ENCODE results near the gene TAF9B. TPM values are rescaled to one million over a fixed set of nuclear protein-coding genes. Genes with fewer than 3 reads are reported as not detected.
A peak's percentile ranks its signal among the peaks of the same experiment; 100 is the strongest.
"Not testable (repeated sequence)": the region's sequence is repeated elsewhere in the genome, so short reads cannot be mapped to it uniquely, and the experiment has no call there.

Gene TAF9B
- total and polyA plus RNA-seq, 4 donors = 11.4 to 19.0 (median 14.9) TPM

DNA sequence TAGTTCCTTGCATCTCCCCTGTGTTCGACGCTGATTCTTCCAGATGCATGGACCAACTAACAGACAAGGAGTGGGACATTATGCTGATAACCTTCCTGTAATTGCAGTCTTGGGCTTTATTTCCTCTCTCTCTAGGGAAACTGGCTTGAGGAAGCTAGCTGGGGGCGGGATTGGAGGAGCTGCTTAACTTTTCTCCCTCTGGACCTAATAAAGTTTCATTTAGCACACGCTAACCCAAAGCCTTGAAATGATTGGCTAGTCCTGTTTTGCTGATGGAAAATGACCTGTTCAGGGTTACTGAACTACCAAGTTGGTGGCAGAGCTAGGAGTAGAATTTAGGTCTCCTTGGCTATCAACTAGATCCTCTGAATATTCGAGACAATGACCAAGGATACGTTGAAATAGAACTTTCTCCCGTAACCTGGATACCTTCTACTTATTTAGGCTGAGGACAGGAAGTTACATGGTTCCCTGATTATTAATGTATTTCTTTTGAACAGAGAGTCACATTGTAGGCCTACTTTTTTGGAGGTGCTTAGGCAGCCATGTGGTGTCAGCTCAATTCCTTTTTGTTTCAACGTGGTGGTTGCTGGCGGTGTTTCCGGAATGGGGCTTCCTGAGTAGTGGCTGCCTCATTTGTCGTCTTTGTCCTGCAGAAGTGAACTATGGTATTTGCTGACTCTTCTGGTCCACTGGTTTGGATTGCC is 33.4 kb downstream of the TAF9B start:
- peaks cover 0 to 1% of the 10 kb centered on the region in 2 donors for H3K4me1 ChIP-seq (ENCODE audit: control insufficient read depth in 1 of 2, insufficient read depth in 2 of 2, low read length in 2 of 2)
- H3K9me3 ChIP-seq (ENCODE audit: control insufficient read depth, low read length) = no peaks in the 10 kb centered on the region
- H3K36me3 ChIP-seq (ENCODE audit: control insufficient read depth in 1 of 2, insufficient read depth in 2 of 2, low read length in 1 of 2) = no peaks in the 10 kb centered on the region
- H3K27ac ChIP-seq (ENCODE audit: low read depth in 1 of 2, low read length in 2 of 2) = no peak overlapping the region
- no peaks in the 10 kb centered on the region for H3K27me3 ChIP-seq (ENCODE audit: control insufficient read depth in 1 of 2, insufficient read depth in 2 of 2, low read length in 1 of 2)
- 64 to 66% methylated on average over 11 of the region's 11 CpGs for WGBS, 2 donors
- intact Hi-C loops (cut with DNase I) = loop anchor here in 1 of 2 donors (10.0 kb wide), 1 partner anchor 191 kb away; the partner anchor contains the start of gene ATP7A
- ATAC-seq (ENCODE audit: low FRiP score) = no peak
- no peak for DNase-seq
- no peak overlapping the region for H3K4me3 ChIP-seq (ENCODE audit: low read length in 2 of 2)

DNA sequence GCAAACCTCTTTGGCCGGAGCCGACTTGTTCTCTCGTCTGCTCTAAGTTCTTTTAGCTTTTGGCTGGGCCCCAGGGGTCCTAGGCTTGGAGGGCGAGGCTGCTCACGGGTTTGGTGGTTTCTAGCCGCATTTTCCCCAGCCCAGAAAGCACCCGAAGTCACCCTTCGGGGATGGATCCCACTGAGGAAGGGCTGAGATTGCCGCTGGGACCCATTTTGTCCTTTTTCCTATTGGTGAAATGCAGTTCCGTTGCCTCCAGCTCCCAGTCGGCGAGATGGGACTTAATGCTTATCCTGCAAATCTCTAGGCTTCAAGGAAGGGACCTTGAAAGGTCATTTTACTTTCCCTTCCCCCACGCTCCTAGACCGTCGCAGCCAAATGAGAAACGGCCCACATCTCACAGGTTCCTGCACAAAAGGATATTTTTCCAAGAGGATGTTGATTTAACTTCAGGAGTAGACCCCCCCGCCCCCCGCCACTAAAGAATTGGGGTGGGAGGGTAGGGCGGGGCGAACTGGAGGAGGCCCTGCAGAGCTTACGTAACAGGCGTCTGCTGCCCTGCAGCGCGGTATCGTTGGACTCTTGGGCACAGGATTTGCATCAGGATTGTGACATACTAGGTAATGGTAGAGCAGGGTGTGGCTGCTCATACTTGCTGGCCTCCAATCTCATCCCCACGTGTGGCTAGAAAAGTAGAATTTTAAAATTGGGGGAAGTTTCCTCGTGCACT is 34.8 kb downstream of the TAF9B start:
- Histone ChIP-seq H3K4me3 (ENCODE audit: low read length in 2 of 2) (peak overlapping the region; percentile 48 to 93), H3K36me3 (ENCODE audit: control insufficient read depth in 1 of 2, insufficient read depth in 2 of 2, low read length in 1 of 2) (no peaks in the 10 kb centered on the region), H3K27me3 (ENCODE audit: control insufficient read depth in 1 of 2, insufficient read depth in 2 of 2, low read length in 1 of 2) (no peaks in the 10 kb centered on the region), H3K27ac (ENCODE audit: low read depth in 1 of 2, low read length in 2 of 2) (peak overlapping the region; percentile 77 to 98), H3K4me1 (ENCODE audit: control insufficient read depth in 1 of 2, insufficient read depth in 2 of 2, low read length in 2 of 2) (peaks cover 0 to 1% of the 10 kb centered on the region in 2 donors), H3K9me3 (ENCODE audit: control insufficient read depth, low read length) (no peaks in the 10 kb centered on the region)
- intact Hi-C loops (cut with DNase I) = loop anchor here in 1 of 2 donors (10.0 kb wide), 1 partner anchor 190 kb away; the partner anchor contains the start of gene ATP7A
- peak; percentile 76 for ATAC-seq (ENCODE audit: low FRiP score)
- peak; percentile 67 to 77 for DNase-seq
- WGBS, 2 donors = 0 to 28% methylated on average over 27 of the region's 27 CpGs

DNA sequence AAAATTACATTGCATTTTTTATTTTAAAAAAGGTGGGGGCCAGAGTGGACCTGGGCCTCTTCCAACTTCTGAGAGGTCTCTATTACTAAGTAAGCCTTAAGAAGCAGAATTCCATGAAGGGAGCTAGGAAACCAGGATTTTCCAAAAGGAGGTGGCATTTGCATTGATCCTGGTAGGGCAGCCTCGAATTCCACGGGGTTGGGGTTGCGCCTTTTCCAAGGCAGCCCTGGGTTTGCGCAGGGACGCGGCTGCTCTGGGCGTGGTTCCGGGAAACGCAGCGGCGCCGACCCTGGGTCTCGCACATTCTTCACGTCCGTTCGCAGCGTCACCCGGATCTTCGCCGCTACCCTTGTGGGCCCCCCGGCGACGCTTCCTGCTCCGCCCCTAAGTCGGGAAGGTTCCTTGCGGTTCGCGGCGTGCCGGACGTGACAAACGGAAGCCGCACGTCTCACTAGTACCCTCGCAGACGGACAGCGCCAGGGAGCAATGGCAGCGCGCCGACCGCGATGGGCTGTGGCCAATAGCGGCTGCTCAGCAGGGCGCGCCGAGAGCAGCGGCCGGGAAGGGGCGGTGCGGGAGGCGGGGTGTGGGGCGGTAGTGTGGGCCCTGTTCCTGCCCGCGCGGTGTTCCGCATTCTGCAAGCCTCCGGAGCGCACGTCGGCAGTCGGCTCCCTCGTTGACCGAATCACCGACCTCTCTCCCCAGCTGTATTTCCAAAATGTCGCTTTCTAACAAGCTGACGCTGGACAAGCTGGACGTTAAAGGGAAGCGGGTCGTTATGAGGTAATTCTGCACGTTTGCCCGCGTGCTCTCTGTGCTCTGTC is 35.6 kb downstream of the TAF9B start, which contains the start of gene PGK1:
TSS of gene PGK1 (plus strand) at position 626 of the 824 bp plus-strand sequence. CDS start at position 719, 93 bp downstream.
- intact Hi-C loops (cut with DNase I) = loop anchor here in 1 of 2 donors (10.0 kb wide), 1 partner anchor 189 kb away; the partner anchor contains the start of gene ATP7A

DNA sequence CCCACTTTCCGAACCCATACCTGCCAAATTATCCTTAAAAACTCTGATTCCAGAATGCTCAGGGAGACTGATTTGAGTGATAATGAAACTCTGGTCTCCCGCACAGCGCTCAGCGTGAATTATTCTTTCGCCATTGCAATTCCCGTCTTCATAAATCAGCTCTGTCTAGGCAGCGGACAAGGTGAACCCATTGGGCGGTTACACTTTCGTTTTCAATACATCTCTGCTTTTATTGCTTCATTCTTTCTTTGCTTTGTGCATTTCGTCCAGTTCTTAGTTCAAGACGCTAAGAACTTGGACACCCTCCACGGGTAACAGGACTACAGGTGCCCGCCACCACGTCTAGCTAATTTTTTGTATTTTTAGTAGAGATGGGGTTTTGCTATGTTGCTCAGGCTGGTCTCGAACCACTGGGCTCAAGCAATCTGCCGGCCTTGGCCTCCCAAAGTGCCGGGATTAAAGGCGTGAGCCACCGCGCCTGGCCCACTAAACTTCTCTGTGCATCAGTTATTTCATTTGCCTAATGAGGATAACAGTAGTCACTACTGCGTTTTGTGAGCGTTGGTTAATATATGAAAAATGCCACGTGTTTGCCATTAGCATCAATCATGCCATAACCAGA is 36.3 kb downstream of the TAF9B start:
- peaks cover 0 to 1% of the 10 kb centered on the region in 2 donors for H3K4me1 ChIP-seq (ENCODE audit: control insufficient read depth in 1 of 2, insufficient read depth in 2 of 2, low read length in 2 of 2)
- H3K36me3 ChIP-seq (ENCODE audit: control insufficient read depth in 1 of 2, insufficient read depth in 2 of 2, low read length in 1 of 2) = no peaks in the 10 kb centered on the region
- intact Hi-C loops (cut with DNase I) = loop anchor here in 1 of 2 donors (10.0 kb wide), 1 partner anchor 188 kb away; the partner anchor contains the start of gene ATP7A
- no peaks in the 10 kb centered on the region for H3K9me3 ChIP-seq (ENCODE audit: control insufficient read depth, low read length)
- H3K27ac ChIP-seq (ENCODE audit: low read depth in 1 of 2, low read length in 2 of 2) = peak overlapping the region in 1 of 2 donors; percentile 45
- H3K27me3 ChIP-seq (ENCODE audit: control insufficient read depth in 1 of 2, insufficient read depth in 2 of 2, low read length in 1 of 2) = no peaks in the 10 kb centered on the region
- no peak for DNase-seq
- 78 to 83% methylated on average over 23 of the region's 23 CpGs for WGBS, 2 donors
- H3K4me3 ChIP-seq (ENCODE audit: low read length in 2 of 2) = no peak overlapping the region
- no peak for ATAC-seq (ENCODE audit: low FRiP score)

More for the DNA sequence above, 35.6 kb downstream of the TAF9B start, which contains the start of gene PGK1:
- Histone ChIP-seq H3K36me3 (ENCODE audit: control insufficient read depth in 1 of 2, insufficient read depth in 2 of 2, low read length in 1 of 2) (no peaks in the 10 kb centered on the region), H3K27me3 (ENCODE audit: control insufficient read depth in 1 of 2, insufficient read depth in 2 of 2, low read length in 1 of 2) (no peaks in the 10 kb centered on the region), H3K9me3 (ENCODE audit: control insufficient read depth, low read length) (no peaks in the 10 kb centered on the region), H3K4me3 (ENCODE audit: low read length in 2 of 2) (peak within 1 kb of the TSS; percentile 48 to 93), H3K27ac (ENCODE audit: low read depth in 1 of 2, low read length in 2 of 2) (peak within 1 kb of the TSS; percentile 77 to 98), H3K4me1 (ENCODE audit: control insufficient read depth in 1 of 2, insufficient read depth in 2 of 2, low read length in 2 of 2) (peaks cover 0 to 1% of the 10 kb centered on the region in 2 donors)
- ATAC-seq (ENCODE audit: low FRiP score) (peak; percentile 98), DNase-seq (peak; percentile 97 to 98)
- WGBS, 2 donors = 0 to 37% methylated on average over 68 to 72 of the region's 72 CpGs

DNA sequence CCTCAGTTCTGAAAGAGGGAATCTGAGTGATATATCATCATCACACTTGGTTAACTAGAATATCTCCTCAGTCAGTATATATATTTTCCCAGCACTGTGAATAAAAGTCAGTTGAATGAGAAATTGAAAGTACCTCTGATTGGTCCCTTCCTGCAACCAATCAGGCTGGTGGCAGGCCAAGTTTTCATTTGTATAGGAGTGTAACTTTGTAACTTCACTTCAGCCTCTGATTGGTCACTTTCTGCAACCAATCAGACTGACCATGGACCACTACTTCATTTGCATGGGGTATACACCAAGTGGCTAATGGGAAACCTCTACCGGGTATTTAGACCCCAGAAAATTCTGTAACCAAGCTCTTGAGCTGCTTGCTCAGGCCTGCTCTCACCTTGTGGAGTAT is 37.4 kb downstream of the TAF9B start:
- H3K4me1 ChIP-seq (ENCODE audit: control insufficient read depth in 1 of 2, insufficient read depth in 2 of 2, low read length in 2 of 2) = no peaks in the 10 kb centered on the region
- H3K27me3 ChIP-seq (ENCODE audit: control insufficient read depth in 1 of 2, insufficient read depth in 2 of 2, low read length in 1 of 2) = no peaks in the 10 kb centered on the region
- ATAC-seq (ENCODE audit: low FRiP score) (no peak), DNase-seq (no peak)
- H3K36me3 ChIP-seq (ENCODE audit: control insufficient read depth in 1 of 2, insufficient read depth in 2 of 2, low read length in 1 of 2) = no peaks in the 10 kb centered on the region
- H3K9me3 ChIP-seq (ENCODE audit: control insufficient read depth, low read length) = no peaks in the 10 kb centered on the region
- no peak overlapping the region for H3K27ac ChIP-seq (ENCODE audit: low read depth in 1 of 2, low read length in 2 of 2)
- intact Hi-C loops (cut with DNase I) = loop anchor here in 1 of 2 donors (10.0 kb wide), 1 partner anchor 187 kb away; the partner anchor contains the start of gene ATP7A
- WGBS, 2 donors = 77 to 89% methylated on average over 1 of the region's 1 CpG
- H3K4me3 ChIP-seq (ENCODE audit: low read length in 2 of 2) = no peak overlapping the region

DNA sequence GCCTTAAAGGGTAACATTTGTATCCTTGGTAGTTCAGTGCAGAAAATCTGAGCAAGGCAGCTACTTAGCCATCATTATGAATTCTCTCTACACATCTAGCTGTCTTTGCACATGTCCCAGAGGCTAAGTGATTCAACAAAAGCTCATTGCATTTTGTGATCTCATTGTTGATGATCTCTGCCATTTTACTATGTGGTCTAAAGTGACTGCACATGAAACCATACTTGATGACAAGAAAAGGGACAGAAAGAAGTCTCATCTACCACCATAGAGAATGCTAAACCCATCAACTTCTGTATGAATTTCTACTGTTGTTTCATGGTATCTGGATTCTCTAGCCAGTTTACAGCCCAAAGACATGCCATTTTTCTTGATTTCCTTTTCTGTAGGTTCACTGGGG is 41.3 kb downstream of the TAF9B start:
- intact Hi-C loops (cut with DNase I) = no loop called here
- no peaks in the 10 kb centered on the region for H3K36me3 ChIP-seq (ENCODE audit: control insufficient read depth in 1 of 2, insufficient read depth in 2 of 2, low read length in 1 of 2)
- H3K27ac ChIP-seq (ENCODE audit: low read depth in 1 of 2, low read length in 2 of 2) = no peak overlapping the region
- no peaks in the 10 kb centered on the region for H3K9me3 ChIP-seq (ENCODE audit: control insufficient read depth, low read length)
- H3K4me1 ChIP-seq (ENCODE audit: control insufficient read depth in 1 of 2, insufficient read depth in 2 of 2, low read length in 2 of 2) = no peaks in the 10 kb centered on the region
- ATAC-seq (ENCODE audit: low FRiP score) (no peak), DNase-seq (no peak)
- H3K27me3 ChIP-seq (ENCODE audit: control insufficient read depth in 1 of 2, insufficient read depth in 2 of 2, low read length in 1 of 2) = no peaks in the 10 kb centered on the region
- H3K4me3 ChIP-seq (ENCODE audit: low read length in 2 of 2) = no peak overlapping the region

DNA sequence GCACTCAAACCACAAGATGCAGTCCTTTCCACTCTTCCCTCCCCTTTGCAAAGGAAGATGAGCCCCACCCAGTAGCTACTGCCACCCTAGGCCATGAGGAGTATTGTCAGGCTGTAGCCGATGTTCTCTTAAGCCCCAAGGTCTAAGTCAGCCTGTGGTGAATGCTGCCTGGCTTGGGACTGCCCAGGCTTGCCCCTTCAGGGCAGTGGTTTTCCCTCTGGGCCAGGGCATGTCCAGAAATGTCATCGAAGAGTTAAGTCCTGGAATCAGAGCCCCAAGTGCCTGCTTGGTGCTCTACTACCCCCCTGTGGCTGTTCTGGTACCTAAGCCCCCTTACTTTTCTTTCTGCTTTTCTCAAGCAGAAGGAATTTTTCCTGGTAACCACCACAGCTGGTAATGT is 47.2 kb downstream of the TAF9B start:
- H3K9me3 ChIP-seq (ENCODE audit: control insufficient read depth, low read length) = no peaks in the 10 kb centered on the region
- intact Hi-C loops (cut with DNase I) = no loop called here
- no peak overlapping the region for H3K4me3 ChIP-seq (ENCODE audit: low read length in 2 of 2)
- no peaks in the 10 kb centered on the region for H3K36me3 ChIP-seq (ENCODE audit: control insufficient read depth in 1 of 2, insufficient read depth in 2 of 2, low read length in 1 of 2)
- no peaks in the 10 kb centered on the region for H3K4me1 ChIP-seq (ENCODE audit: control insufficient read depth in 1 of 2, insufficient read depth in 2 of 2, low read length in 2 of 2)
- ATAC-seq (ENCODE audit: low FRiP score) (no peak), DNase-seq (no peak)
- 32 to 41% methylated on average over 2 of the region's 2 CpGs for WGBS, 2 donors
- no peak overlapping the region for H3K27ac ChIP-seq (ENCODE audit: low read depth in 1 of 2, low read length in 2 of 2)
- H3K27me3 ChIP-seq (ENCODE audit: control insufficient read depth in 1 of 2, insufficient read depth in 2 of 2, low read length in 1 of 2) = no peaks in the 10 kb centered on the region

DNA sequence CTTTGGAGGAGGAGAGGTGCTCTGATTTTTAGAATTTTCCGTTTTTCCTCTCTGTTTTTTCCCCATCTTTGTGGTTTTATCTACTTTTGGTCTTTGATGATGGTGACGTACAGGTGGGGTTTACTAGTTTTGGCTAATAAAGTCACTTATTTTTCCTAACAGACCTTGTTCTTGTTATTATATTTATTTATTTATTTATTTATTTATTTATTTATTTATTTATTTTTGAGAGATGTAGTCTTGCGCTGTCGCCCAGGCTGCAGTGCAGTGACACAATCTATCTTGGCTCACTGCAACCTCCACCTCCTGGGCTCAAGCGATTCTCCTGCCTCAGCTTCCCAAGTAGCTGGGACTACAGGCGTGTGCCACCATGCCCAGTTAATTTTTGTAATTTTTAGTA is 58.0 kb downstream of the TAF9B start:
- ATAC-seq (ENCODE audit: low FRiP score); DNase-seq; H3K27me3 ChIP-seq (ENCODE audit: control insufficient read depth in 1 of 2, insufficient read depth in 2 of 2, low read length in 1 of 2); H3K27ac ChIP-seq (ENCODE audit: low read depth in 1 of 2, low read length in 2 of 2); H3K4me3 ChIP-seq (ENCODE audit: low read length in 2 of 2); H3K9me3 ChIP-seq (ENCODE audit: control insufficient read depth, low read length); intact Hi-C loops (cut with DNase I); H3K36me3 ChIP-seq (ENCODE audit: control insufficient read depth in 1 of 2, insufficient read depth in 2 of 2, low read length in 1 of 2); H3K4me1 ChIP-seq (ENCODE audit: control insufficient read depth in 1 of 2, insufficient read depth in 2 of 2, low read length in 2 of 2): not testable (repeated sequence)
- 86 to 94% methylated on average over 6 of the region's 6 CpGs for WGBS, 2 donors
